BE2C (cell line): ENCODE data around the gene NMNAT3.

ENCODE experiments used
- DNase-seq: peaks from one replicate; pipeline ENCODE4 v3.0.0-alpha.2; 2020
- H3K27me3 ChIP-seq: fragments of 250-450 bp; sonication (Bioruptor Pico); 2 replicates; pipeline ENCODE4 v1.5.1; 2020; ENCODE audit warnings: mild to moderate bottlenecking
- H3K36me3 ChIP-seq: fragments of 250-450 bp; sonication (Bioruptor Pico); 2 replicates; pipeline ENCODE4 v1.5.1; 2020; ENCODE audit warnings: mild to moderate bottlenecking
- H3K4me1 ChIP-seq: fragments of 250-450 bp; sonication (Bioruptor Pico); 2 replicates; pipeline ENCODE4 v1.5.1; 2020
- H3K4me3 ChIP-seq: 2 replicates; pipeline ENCODE4 v1.5.1; 2011; ENCODE audit warnings: low read depth, low read length
- H3K9me3 ChIP-seq: fragments of 250-450 bp; sonication (Bioruptor Pico); 2 replicates; pipeline ENCODE4 v1.5.1; 2020
- TF ChIP-seq, protein P1 (sequence below): IDR thresholded peaks from 2 replicates; pipeline ENCODE4 v1.5.1; 2012; ENCODE audit warnings: mild to moderate bottlenecking, low read depth, low read length

The NMNAT3 gene

GRCh38 chr3:139540651-139541531, 136.9 kb downstream of the NMNAT3 start:
- no peaks in the 10 kb centered on the region for H3K9me3 ChIP-seq
- H3K27me3 ChIP-seq = no peaks in the 10 kb centered on the region
- TF ChIP-seq, protein P1, sequence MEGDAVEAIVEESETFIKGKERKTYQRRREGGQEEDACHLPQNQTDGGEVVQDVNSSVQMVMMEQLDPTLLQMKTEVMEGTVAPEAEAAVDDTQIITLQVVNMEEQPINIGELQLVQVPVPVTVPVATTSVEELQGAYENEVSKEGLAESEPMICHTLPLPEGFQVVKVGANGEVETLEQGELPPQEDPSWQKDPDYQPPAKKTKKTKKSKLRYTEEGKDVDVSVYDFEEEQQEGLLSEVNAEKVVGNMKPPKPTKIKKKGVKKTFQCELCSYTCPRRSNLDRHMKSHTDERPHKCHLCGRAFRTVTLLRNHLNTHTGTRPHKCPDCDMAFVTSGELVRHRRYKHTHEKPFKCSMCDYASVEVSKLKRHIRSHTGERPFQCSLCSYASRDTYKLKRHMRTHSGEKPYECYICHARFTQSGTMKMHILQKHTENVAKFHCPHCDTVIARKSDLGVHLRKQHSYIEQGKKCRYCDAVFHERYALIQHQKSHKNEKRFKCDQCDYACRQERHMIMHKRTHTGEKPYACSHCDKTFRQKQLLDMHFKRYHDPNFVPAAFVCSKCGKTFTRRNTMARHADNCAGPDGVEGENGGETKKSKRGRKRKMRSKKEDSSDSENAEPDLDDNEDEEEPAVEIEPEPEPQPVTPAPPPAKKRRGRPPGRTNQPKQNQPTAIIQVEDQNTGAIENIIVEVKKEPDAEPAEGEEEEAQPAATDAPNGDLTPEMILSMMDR = no peak
- peaks cover 12% of the 10 kb centered on the region for H3K36me3 ChIP-seq
- peaks cover 35% of the 10 kb centered on the region for H3K4me1 ChIP-seq
- peak overlapping the region; percentile 70 for H3K4me3 ChIP-seq
- DNase-seq = no peak

DNA sequence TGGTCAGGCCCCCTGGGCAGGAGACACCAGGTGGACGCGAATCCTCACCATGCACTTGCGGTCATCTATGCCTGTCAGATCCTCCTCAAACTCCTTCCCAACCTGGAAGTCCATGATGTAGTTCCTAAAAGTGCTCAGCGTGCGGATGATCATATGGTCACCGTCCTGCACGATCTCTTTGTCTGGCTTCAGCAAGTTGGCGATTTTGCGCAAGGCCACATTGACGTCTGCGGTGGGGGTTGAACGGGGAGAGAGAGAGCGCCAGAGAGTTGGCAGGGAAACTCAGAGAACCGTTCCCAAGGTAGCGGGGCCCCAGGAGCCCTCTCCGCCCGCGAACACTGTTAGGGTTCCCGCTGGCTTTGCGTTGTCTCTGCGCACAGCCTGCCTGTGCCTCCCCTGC, 139.0 kb downstream of the NMNAT3 start:
- Histone ChIP-seq H3K36me3 (peaks cover 12% of the 10 kb centered on the region), H3K27me3 (no peaks in the 10 kb centered on the region), H3K4me3 (peak overlapping the region; percentile 70), H3K9me3 (no peaks in the 10 kb centered on the region), H3K4me1 (peaks cover 51% of the 10 kb centered on the region)
- TF ChIP-seq, protein P1 = no peak
- DNase-seq = no peak

- Histone ChIP-seq H3K4me1 (peaks cover 56% of the 10 kb centered on the region), H3K36me3 (peaks cover 12% of the 10 kb centered on the region), H3K27me3 (no peaks in the 10 kb centered on the region), H3K4me3 (peak overlapping the region; percentile 70), H3K9me3 (no peaks in the 10 kb centered on the region)
- TF ChIP-seq, protein P1 = no peak
- no peak for DNase-seq
Observed at GRCh38 chr3:139537795-139538621, 139.8 kb downstream of the NMNAT3 start.

DNA sequence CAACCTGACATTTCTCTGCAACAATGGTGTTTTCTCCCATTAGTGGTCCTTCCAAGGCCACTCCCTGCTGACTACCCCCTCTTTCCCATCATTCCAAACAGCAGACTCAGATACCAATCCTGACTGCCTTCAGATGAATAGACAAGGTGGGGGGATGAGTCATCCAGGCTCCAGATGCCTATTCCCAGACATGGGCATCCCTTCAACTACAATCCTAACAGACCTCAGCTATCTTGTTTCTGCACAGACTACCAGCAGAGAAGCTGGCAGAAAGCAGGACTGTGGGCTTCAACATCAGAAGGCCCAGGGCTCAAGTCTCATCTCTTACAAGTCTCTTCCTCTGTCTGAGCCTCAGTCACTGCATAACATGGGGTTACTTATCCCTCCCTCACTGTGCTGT, 140.4 kb downstream of the NMNAT3 start:
- TF ChIP-seq, protein P1 = no peak
- no peaks in the 10 kb centered on the region for H3K9me3 ChIP-seq
- no peaks in the 10 kb centered on the region for H3K27me3 ChIP-seq
- peaks cover 61% of the 10 kb centered on the region for H3K4me1 ChIP-seq
- H3K36me3 ChIP-seq = peaks cover 14% of the 10 kb centered on the region
- DNase-seq = peak; percentile 73
- peak overlapping the region; percentile 23 for H3K4me3 ChIP-seq

DNA sequence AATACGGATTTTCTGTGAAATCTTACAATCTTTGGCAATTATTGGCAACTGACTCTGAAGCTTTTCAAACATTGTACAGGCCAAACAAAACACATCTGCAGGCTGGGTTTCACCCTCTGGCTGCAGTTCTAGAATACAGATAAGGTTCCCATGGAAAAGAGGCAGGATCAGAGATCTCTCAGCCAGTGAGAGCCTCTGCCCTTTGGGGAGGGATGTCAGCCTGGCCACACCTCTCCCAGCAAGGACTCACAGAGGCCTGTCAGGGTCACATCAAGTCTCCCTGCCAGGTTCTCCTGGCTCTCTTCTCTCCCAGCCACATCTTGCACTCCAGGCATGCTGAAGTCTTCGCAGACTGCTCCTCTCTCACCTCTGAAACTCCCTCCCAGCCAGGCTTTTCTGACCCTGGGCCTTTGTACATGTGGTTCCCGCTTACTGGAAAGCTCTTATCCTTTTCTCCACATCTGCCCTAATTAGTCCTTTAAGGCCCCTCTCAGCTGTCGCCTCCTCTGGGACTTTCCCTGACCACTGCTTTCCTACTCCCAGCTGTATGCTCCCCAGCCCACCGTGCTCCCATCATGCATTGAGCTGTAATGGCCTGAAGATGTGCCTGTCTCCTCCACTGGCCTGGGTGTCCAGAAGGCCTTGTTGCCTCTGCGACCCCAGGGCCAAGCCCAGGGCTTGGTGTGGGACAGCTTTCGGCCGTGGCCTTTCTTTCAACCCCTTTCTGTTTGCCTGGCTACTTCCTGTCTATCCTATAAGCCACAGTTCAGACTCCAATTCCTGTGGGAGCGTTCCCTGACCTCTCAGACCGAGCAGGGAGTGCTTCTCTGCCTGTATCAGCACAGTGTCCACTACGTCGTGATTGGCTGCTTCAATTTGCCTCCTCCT, 142.5 kb downstream of the NMNAT3 start:
- Histone ChIP-seq H3K4me1 (peaks cover 56% of the 10 kb centered on the region), H3K9me3 (no peaks in the 10 kb centered on the region), H3K36me3 (peaks cover 18% of the 10 kb centered on the region), H3K4me3 (peak overlapping the region; percentile 50), H3K27me3 (no peaks in the 10 kb centered on the region)
- TF ChIP-seq, protein P1 = no peak
- peak; percentile 90 for DNase-seq
